ENCODE results near the gene PELI1. TPM values are rescaled to one million over a fixed set of nuclear protein-coding genes. Genes with fewer than 3 reads are reported as not detected.

PELI1 gene
- total and polyA plus RNA-seq, 2 experiments from 2014 or later: 30.5 to 62.9 TPM

- no peaks in the 10 kb centered on the region for H3K9me2 ChIP-seq (replicated peaks; ENCODE audit: insufficient read depth)
- no peaks in the 10 kb centered on the region for H3K4me1 ChIP-seq (ENCODE audit: insufficient read depth)
- H3K36me3 ChIP-seq (replicated peaks; ENCODE audit: insufficient read depth, low read depth): peaks cover 10% of the 10 kb centered on the region
- no peaks in the 10 kb centered on the region for H3K79me2 ChIP-seq
- no peaks in the 10 kb centered on the region for H3K27me3 ChIP-seq
- H3K4me2 ChIP-seq: no peak overlapping the region
- H3K4me3 ChIP-seq: no peak overlapping the region
- H3K9me3 ChIP-seq (ENCODE audit: low read depth): no peaks in the 10 kb centered on the region
- WGBS (ENCODE audit: low lambda C conversion rate, missing lambda C conversion rate): 91% methylated on average over 4 of the region's 4 CpGs
- H3K27ac ChIP-seq: no peak overlapping the region
- no peaks in the 10 kb centered on the region for H4K20me1 ChIP-seq (ENCODE audit: insufficient read depth, poor library complexity, severe bottlenecking)
- H2AFZ ChIP-seq: no peak overlapping the region
- no peak for DNase-seq (ENCODE audit: low spot score)
- TF ChIP-seq EZH2phosphoT487 (IDR thresholded peaks at IDR 0.05; ENCODE audit: low read depth, severe bottlenecking, unreplicated experiment) (no peak), EZH2 (IDR thresholded peaks at IDR 0.05; ENCODE audit: borderline replicate concordance) (no peak)
- TF ChIP-seq, protein P1, sequence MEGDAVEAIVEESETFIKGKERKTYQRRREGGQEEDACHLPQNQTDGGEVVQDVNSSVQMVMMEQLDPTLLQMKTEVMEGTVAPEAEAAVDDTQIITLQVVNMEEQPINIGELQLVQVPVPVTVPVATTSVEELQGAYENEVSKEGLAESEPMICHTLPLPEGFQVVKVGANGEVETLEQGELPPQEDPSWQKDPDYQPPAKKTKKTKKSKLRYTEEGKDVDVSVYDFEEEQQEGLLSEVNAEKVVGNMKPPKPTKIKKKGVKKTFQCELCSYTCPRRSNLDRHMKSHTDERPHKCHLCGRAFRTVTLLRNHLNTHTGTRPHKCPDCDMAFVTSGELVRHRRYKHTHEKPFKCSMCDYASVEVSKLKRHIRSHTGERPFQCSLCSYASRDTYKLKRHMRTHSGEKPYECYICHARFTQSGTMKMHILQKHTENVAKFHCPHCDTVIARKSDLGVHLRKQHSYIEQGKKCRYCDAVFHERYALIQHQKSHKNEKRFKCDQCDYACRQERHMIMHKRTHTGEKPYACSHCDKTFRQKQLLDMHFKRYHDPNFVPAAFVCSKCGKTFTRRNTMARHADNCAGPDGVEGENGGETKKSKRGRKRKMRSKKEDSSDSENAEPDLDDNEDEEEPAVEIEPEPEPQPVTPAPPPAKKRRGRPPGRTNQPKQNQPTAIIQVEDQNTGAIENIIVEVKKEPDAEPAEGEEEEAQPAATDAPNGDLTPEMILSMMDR (IDR thresholded peaks at IDR 0.05; ENCODE audit: poor library complexity): no peak
Measured at GRCh38 chr2:64092502-64092901, 51.7 kb downstream of the PELI1 start.

DNA sequence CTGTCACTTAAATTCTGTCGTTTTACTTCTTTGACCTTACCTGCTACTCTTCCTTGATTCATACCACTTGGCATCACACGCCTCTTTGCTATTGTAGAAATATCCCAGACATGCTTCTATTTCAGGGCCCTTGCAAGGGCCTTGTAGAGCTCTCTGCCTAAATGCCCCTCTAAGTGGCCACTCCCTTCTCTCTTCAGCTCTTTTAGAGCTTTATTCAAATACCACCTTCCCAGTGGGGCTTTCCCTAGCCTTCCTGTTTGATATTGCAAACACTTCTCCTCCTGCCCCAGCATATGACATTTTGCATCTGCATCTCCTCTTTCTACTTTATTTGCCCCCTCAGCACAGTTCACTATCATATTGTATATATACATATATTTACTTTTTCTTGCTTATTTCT lies 54.0 kb downstream of the PELI1 start:
- Histone ChIP-seq H2AFZ (no peak overlapping the region), H3K79me2 (no peaks in the 10 kb centered on the region), H3K4me2 (no peak overlapping the region), H3K9me3 (ENCODE audit: low read depth) (no peaks in the 10 kb centered on the region), H3K27ac (no peak overlapping the region), H3K36me3 (replicated peaks; ENCODE audit: insufficient read depth, low read depth) (peaks cover under 1% of the 10 kb centered on the region), H3K4me3 (no peak overlapping the region), H4K20me1 (ENCODE audit: insufficient read depth, poor library complexity, severe bottlenecking) (no peaks in the 10 kb centered on the region), H3K27me3 (no peaks in the 10 kb centered on the region), H3K9me2 (replicated peaks; ENCODE audit: insufficient read depth) (no peaks in the 10 kb centered on the region), H3K4me1 (ENCODE audit: insufficient read depth) (no peaks in the 10 kb centered on the region)
- WGBS (ENCODE audit: low lambda C conversion rate, missing lambda C conversion rate): 88% methylated on average over 2 of the region's 2 CpGs
- DNase-seq (ENCODE audit: low spot score): no peak
- TF ChIP-seq, protein P1 (IDR thresholded peaks at IDR 0.05; ENCODE audit: poor library complexity): no peak
- TF ChIP-seq EZH2 (IDR thresholded peaks at IDR 0.05; ENCODE audit: borderline replicate concordance) (no peak), EZH2phosphoT487 (IDR thresholded peaks at IDR 0.05; ENCODE audit: low read depth, severe bottlenecking, unreplicated experiment) (no peak)

- no peaks in the 10 kb centered on the region for H3K9me3 ChIP-seq (ENCODE audit: low read depth)
- no peaks in the 10 kb centered on the region for H3K36me3 ChIP-seq (replicated peaks; ENCODE audit: insufficient read depth, low read depth)
- no peaks in the 10 kb centered on the region for H3K79me2 ChIP-seq
- H4K20me1 ChIP-seq (ENCODE audit: insufficient read depth, poor library complexity, severe bottlenecking): no peaks in the 10 kb centered on the region
- H3K4me2 ChIP-seq: no peak overlapping the region
- no peak overlapping the region for H3K27ac ChIP-seq
- H3K4me1 ChIP-seq (ENCODE audit: insufficient read depth): no peaks in the 10 kb centered on the region
- no peak for DNase-seq (ENCODE audit: low spot score)
- no peaks in the 10 kb centered on the region for H3K9me2 ChIP-seq (replicated peaks; ENCODE audit: insufficient read depth)
- H3K4me3 ChIP-seq: no peak overlapping the region
- no peaks in the 10 kb centered on the region for H3K27me3 ChIP-seq
- TF ChIP-seq, protein P1 (IDR thresholded peaks at IDR 0.05; ENCODE audit: poor library complexity): no peak
- TF ChIP-seq EZH2phosphoT487 (IDR thresholded peaks at IDR 0.05; ENCODE audit: low read depth, severe bottlenecking, unreplicated experiment) (no peak), EZH2 (IDR thresholded peaks at IDR 0.05; ENCODE audit: borderline replicate concordance) (no peak)
- WGBS (ENCODE audit: low lambda C conversion rate, missing lambda C conversion rate): 87% methylated on average over 6 of the region's 6 CpGs
- H2AFZ ChIP-seq: no peak overlapping the region
Measured at GRCh38 chr2:64086347-64087082, 57.7 kb downstream of the PELI1 start.

Measured in hepatocyte (in vitro differentiated cells).